K562 (cell line): ENCODE results near the gene CD34. TPM values are rescaled to one million over a fixed set of nuclear protein-coding genes. Genes with fewer than 3 reads are reported as not detected.

ENCODE experiments used
- ATAC-seq: fragments of 200-7000 bp; cut with Tn5 transposase; 3 replicates; pipeline ENCODE4 v1.9.1; 2020; ENCODE audit warnings: moderate library complexity
- BruUV-seq: library from RNA; stranded (reverse); fragments of 400-500 nt; replicated peaks from 2 replicates; lab custom pipeline; 2021; lab: Mats Ljungman, UMichigan
- CTCF ChIA-PET: fragments of 300-600 bp; formaldehyde crosslinking; extraction: SDS; loops from one replicate; lab custom pipeline; 2021; ENCODE audit warnings: low intra/inter-chr PET ratio; lab: Yijun Ruan, JAX
- POLR2A ChIA-PET: fragments of 300-600, 350-650 bp; sonication (Branson Sonifier 250); formaldehyde crosslinking; extraction: SDS; loops from one replicate; lab custom pipeline; 2021; ENCODE audit warnings: antibody characterized with exemption, inconsistent platforms; lab: Yijun Ruan, JAX
- DNase-seq, 4 experiments: peaks; one replicate each; pipeline versions ENCODE4 v3.0.0 to v3.0.0-alpha.2; 2011 to 2018; ENCODE audit warnings: low spot score in 3 of 4, mixed read lengths in 3 of 4; ENCODE audit errors: extremely low read depth in 1 of 4
- FAIRE-seq: peaks from 2 replicates; lab custom pipeline; 2011; peaks lifted over from hg19 to GRCh38; lab: Jason Lieb, UNC
- H2AFZ ChIP-seq: 2 replicates; pipeline ENCODE4 v1.6.0; 2011; ENCODE audit warnings: low read depth, low read length, control low read depth, inconsistent platforms
- H3K27ac ChIP-seq: fragments of 200-600 bp; 3 replicates; pipeline ENCODE4 v1.8.0; 2011; ENCODE audit warnings: low read depth, mild to moderate bottlenecking, control low read depth, inconsistent platforms, low read length, moderate library complexity, mixed read lengths; ENCODE audit errors: extremely low read depth
- H3K27me3 ChIP-seq, 2 experiments: fragments of 300-600 bp in 1 of 2; 2 replicates in 1 of 2; 3 replicates in 1 of 2; pipeline versions ENCODE4 v1.6.0 to v1.8.0; 2011; ENCODE audit warnings: inconsistent platforms in 2 of 2, low read length in 2 of 2, mild to moderate bottlenecking in 1 of 2, mixed read lengths in 1 of 2, moderate library complexity in 1 of 2; ENCODE audit not compliant: control insufficient read depth in 2 of 2, insufficient read depth in 2 of 2
- H3K36me3 ChIP-seq: fragments of 300-600 bp; 3 replicates; pipeline ENCODE4 v1.8.0; 2011; ENCODE audit warnings: mild to moderate bottlenecking, low read length, inconsistent platforms; ENCODE audit not compliant: control insufficient read depth, insufficient read depth
- H3K4me1 ChIP-seq, 2 experiments: fragments of 200-600 bp in 1 of 2; replicated peaks in 1 of 2; 2 replicates in 1 of 2; 3 replicates in 1 of 2; pipeline versions ENCODE4 v1.5.1 to v1.8.0; 2011; ENCODE audit warnings: inconsistent platforms in 2 of 2, low read length in 2 of 2, mild to moderate bottlenecking in 1 of 2, mixed read lengths in 1 of 2, moderate library complexity in 1 of 2; ENCODE audit not compliant: control insufficient read depth in 2 of 2, insufficient read depth in 2 of 2
- H3K4me2 ChIP-seq: 2 replicates; pipeline ENCODE4 v1.6.1; 2011; ENCODE audit warnings: low read length, control low read depth, inconsistent platforms, mixed read lengths; ENCODE audit not compliant: insufficient read depth
- H3K4me3 ChIP-seq: fragments of 200-600 bp; sonication (generic), shearing (Covaris generic); 2 replicates; pipeline ENCODE4 v1.5.1; 2016; ENCODE audit warnings: control low read depth, inconsistent platforms
- H3K79me2 ChIP-seq: fragments of 200-600 bp; 3 replicates; pipeline ENCODE4 v1.8.0; 2011; ENCODE audit warnings: low read length, inconsistent platforms; ENCODE audit not compliant: control insufficient read depth, insufficient read depth
- H3K9ac ChIP-seq, 2 experiments: 2 replicates each; pipeline versions ENCODE4 v1.6.0 to v1.6.1; 2011; ENCODE audit warnings: low read depth in 2 of 2, low read length in 2 of 2, control low read depth in 1 of 2, inconsistent platforms in 1 of 2, mild to moderate bottlenecking in 1 of 2, mixed read lengths in 1 of 2; ENCODE audit not compliant: insufficient read depth in 1 of 2
- H3K9me1 ChIP-seq: one replicate; pipeline ENCODE4 v1.6.0; 2011; ENCODE audit warnings: inconsistent platforms, mild to moderate bottlenecking, low read length, moderate library complexity; ENCODE audit not compliant: control insufficient read depth, insufficient read depth
- H3K9me3 ChIP-seq: replicated peaks from 2 replicates; pipeline ENCODE4 v1.5.1; 2011; ENCODE audit warnings: low read depth, low read length, inconsistent platforms; ENCODE audit not compliant: control insufficient read depth, insufficient read depth
- H4K20me1 ChIP-seq: replicated peaks from 2 replicates; pipeline ENCODE4 v1.6.1; 2011; ENCODE audit warnings: low read length, inconsistent platforms, mixed read lengths; ENCODE audit not compliant: control insufficient read depth, insufficient read depth
- CAMTA2 ChIP-seq: fragments of 250-450 bp; sonication (Bioruptor Pico); conservative IDR thresholded peaks from 2 replicates; pipeline ENCODE4 v1.5.1; 2022
- CEBPG ChIP-seq, 3 experiments: fragments of 200-800 bp in 1 of 3; sonication (Bioruptor generic) in 1 of 3; sonication (generic) in 1 of 3; formaldehyde crosslinking in 1 of 3; IDR thresholded peaks in 2 of 3; conservative IDR thresholded peaks in 1 of 3; 2 replicates each; pipeline versions ENCODE4 v1.6.1 to v1.8.0; 2016 to 2022; ENCODE audit warnings: missing compliant biosample characterization in 2 of 3, missing genetic modification characterization in 2 of 3, mild to moderate bottlenecking in 1 of 3, missing genetic modification reagents in 1 of 3
- E2F3 ChIP-seq: fragments of 250-450 bp; sonication (Bioruptor Pico); IDR thresholded peaks from 2 replicates; pipeline ENCODE4 v1.4.0; 2020; ENCODE audit warnings: mild to moderate bottlenecking
- NCOA6 ChIP-seq: fragments of 450-650 bp; IDR thresholded peaks from 2 replicates; pipeline ENCODE4 v1.6.1; 2017; ENCODE audit warnings: mild to moderate bottlenecking
- RNF219 ChIP-seq: fragments of 250-450 bp; sonication (Bioruptor Pico); IDR thresholded peaks from 2 replicates; pipeline ENCODE4 v1.5.0; 2022; ENCODE audit warnings: mild to moderate bottlenecking
- WGBS: fragments of 100-300 bp; shearing (Covaris generic); methylation state at CpG from one replicate; pipeline ENCODE4 v1.1.6; 2016; ENCODE audit warnings: low coverage, mixed read lengths; ENCODE audit not compliant: insufficient coverage; ENCODE audit errors: missing lambda C conversion rate; 5-methylcytosine and 5-hydroxymethylcytosine counted together
- in situ Hi-C: fragments of 300-500 bp; cut with MboI; formaldehyde crosslinking; loops from 4 replicates; pipeline ENCODE4 v1.15.0; 2018; ENCODE audit warnings: inconsistent platforms, mixed read lengths
- intact Hi-C: fragments of 100-400 bp; cut with micrococcal nuclease; formaldehyde crosslinking; loops from 2 replicates; pipeline ENCODE4 v1.14.2; 2022
- polyA plus RNA-seq, 8 experiments: library from polyadenylated mRNA; depleted of rRNA in 4 of 8; stranded (reverse) in 5 of 8; unstranded in 3 of 8; fragments of >200 nt; fragmentation: Nextera tagmentation in 2 of 8; fragmentation: Illumina TruSeq in 1 of 8; extraction: Ambion mirVana in 2 of 8; extraction: Trizol in 1 of 8; gene quantifications; 2 replicates each; pipeline versions ENCODE4 v1.2.1 to v1.2.3, GENCODE V29; 2011 to 2014; ENCODE audit warnings: inconsistent platforms in 1 of 8, missing spikeins in 1 of 8
- total RNA-seq, 7 experiments: library from RNA; depleted of rRNA in 6 of 7; stranded (reverse); fragments of >200 nt in 6 of 7; fragmentation: Illumina TruSeq in 2 of 7; extraction: Trizol in 2 of 7; gene quantifications; 2 replicates each; pipeline versions ENCODE4 v1.2.1 to v1.2.3, GENCODE V29; 2011 to 2021; ENCODE audit warnings: low replicate concordance in 1 of 7
- TF ChIP-seq, protein P1 (sequence below): sonication (generic); formaldehyde crosslinking; IDR thresholded peaks from 2 replicates; pipeline ENCODE4 v1.8.0; 2022; ENCODE audit warnings: mild to moderate bottlenecking, missing genetic modification reagents
- TF ChIP-seq, protein P2 (sequence below): sonication (generic); formaldehyde crosslinking; IDR thresholded peaks from 2 replicates; pipeline ENCODE4 v1.8.1; 2022; ENCODE audit warnings: missing genetic modification reagents
- TF ChIP-seq, protein P3 (sequence below): sonication (generic); formaldehyde crosslinking; IDR thresholded peaks from 2 replicates; pipeline ENCODE4 v1.8.0; 2022; ENCODE audit warnings: missing genetic modification reagents, mild to moderate bottlenecking, moderate library complexity, borderline replicate concordance
- TF ChIP-seq, protein P4 (sequence below): fragments of 450-650 bp; IDR thresholded peaks from 2 replicates; pipeline ENCODE4 v1.7.0; 2016; ENCODE audit warnings: borderline replicate concordance

The CD34 gene
- total and polyA plus RNA-seq, 9 of the 15 experiments (the other 6 are each of a cell fraction or from before 2014, with no cell fraction given): not detected

DNA sequence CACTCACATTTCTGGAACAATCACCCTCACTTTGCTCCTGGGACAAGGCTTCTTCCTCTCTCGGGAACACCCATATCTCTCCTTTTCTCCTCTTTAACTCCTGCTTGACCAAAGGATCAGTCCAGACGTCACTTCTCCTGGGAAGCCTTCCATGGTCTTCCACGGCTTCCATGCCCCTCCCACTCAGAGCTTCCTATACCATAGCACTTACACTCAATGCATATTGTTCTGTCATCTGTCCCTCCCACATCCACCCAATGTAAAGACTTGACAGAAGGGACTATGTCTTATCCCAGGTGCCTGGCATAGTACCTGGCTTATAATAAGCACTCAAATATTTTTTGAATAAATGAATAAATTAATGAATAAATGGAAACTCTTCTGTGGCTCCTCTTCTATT, 28.2 kb downstream of the CD34 start (continued):
- TF ChIP-seq, protein P1, sequence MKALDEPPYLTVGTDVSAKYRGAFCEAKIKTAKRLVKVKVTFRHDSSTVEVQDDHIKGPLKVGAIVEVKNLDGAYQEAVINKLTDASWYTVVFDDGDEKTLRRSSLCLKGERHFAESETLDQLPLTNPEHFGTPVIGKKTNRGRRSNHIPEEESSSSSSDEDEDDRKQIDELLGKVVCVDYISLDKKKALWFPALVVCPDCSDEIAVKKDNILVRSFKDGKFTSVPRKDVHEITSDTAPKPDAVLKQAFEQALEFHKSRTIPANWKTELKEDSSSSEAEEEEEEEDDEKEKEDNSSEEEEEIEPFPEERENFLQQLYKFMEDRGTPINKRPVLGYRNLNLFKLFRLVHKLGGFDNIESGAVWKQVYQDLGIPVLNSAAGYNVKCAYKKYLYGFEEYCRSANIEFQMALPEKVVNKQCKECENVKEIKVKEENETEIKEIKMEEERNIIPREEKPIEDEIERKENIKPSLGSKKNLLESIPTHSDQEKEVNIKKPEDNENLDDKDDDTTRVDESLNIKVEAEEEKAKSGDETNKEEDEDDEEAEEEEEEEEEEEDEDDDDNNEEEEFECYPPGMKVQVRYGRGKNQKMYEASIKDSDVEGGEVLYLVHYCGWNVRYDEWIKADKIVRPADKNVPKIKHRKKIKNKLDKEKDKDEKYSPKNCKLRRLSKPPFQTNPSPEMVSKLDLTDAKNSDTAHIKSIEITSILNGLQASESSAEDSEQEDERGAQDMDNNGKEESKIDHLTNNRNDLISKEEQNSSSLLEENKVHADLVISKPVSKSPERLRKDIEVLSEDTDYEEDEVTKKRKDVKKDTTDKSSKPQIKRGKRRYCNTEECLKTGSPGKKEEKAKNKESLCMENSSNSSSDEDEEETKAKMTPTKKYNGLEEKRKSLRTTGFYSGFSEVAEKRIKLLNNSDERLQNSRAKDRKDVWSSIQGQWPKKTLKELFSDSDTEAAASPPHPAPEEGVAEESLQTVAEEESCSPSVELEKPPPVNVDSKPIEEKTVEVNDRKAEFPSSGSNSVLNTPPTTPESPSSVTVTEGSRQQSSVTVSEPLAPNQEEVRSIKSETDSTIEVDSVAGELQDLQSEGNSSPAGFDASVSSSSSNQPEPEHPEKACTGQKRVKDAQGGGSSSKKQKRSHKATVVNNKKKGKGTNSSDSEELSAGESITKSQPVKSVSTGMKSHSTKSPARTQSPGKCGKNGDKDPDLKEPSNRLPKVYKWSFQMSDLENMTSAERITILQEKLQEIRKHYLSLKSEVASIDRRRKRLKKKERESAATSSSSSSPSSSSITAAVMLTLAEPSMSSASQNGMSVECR (CRISPR knock-in tag): no peak
- no peak for TF ChIP-seq CAMTA2 (CRISPR knock-in tag)

GRCh38 chr1:207878939-207879338, 32.0 kb downstream of the CD34 start:
- 13% methylated on average over 1 of the region's 1 CpG for WGBS
- Histone ChIP-seq H3K79me2 (no peaks in the 10 kb centered on the region), H3K4me3 (no peak overlapping the region), H3K4me2 (no peak overlapping the region), H3K4me1 (peaks cover 4 to 9% of the 10 kb centered on the region in 2 experiments), H3K9me3 (no peaks in the 10 kb centered on the region), H3K27me3 (no peaks in the 10 kb centered on the region), H4K20me1 (no peaks in the 10 kb centered on the region), H3K27ac (no peak overlapping the region), H3K36me3 (no peaks in the 10 kb centered on the region), H2AFZ (0 out of 2 replicates have a peak overlapping the region, but pooled peaks have one; percentile 9), H3K9ac (no peak overlapping the region), H3K9me1 (no peaks in the 10 kb centered on the region)
- FAIRE-seq: no peak
- intact Hi-C loops (no loop called here), in situ Hi-C loops (no loop called here)
- ChIA-PET POLR2A (interaction anchor here (1.2 kb wide), 1 partner anchor 11 kb away, joined by 3 read pairs; no protein-coding TSS in a partner anchor), CTCF (no interaction called here)
- peak; percentile 28; the same call in 2 of the 3 replicates for ATAC-seq
- DNase-seq: no peak
- no TSS peak for BruUV-seq
- TF ChIP-seq NCOA6 (no peak), CEBPG (CRISPR knock-in tag; IDR thresholded peaks at IDR 0.05) (peak; percentile 44; the same call in 1 of the 2 replicates), CEBPG (tag; conservative IDR thresholded peaks at IDR 0.05 in 1 of 2, IDR thresholded peaks at IDR 0.05 in 1 of 2) (peak in 1 of 2 experiments; percentile 54; a peak in 2 of 4 replicates), RNF219 (CRISPR knock-in tag) (no peak), E2F3 (no peak)
- TF ChIP-seq, protein P2, sequence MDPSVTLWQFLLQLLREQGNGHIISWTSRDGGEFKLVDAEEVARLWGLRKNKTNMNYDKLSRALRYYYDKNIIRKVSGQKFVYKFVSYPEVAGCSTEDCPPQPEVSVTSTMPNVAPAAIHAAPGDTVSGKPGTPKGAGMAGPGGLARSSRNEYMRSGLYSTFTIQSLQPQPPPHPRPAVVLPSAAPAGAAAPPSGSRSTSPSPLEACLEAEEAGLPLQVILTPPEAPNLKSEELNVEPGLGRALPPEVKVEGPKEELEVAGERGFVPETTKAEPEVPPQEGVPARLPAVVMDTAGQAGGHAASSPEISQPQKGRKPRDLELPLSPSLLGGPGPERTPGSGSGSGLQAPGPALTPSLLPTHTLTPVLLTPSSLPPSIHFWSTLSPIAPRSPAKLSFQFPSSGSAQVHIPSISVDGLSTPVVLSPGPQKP (CRISPR knock-in tag): no peak
- TF ChIP-seq, protein P3, sequence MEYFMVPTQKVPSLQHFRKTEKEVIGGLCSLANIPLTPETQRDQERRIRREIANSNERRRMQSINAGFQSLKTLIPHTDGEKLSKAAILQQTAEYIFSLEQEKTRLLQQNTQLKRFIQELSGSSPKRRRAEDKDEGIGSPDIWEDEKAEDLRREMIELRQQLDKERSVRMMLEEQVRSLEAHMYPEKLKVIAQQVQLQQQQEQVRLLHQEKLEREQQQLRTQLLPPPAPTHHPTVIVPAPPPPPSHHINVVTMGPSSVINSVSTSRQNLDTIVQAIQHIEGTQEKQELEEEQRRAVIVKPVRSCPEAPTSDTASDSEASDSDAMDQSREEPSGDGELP (CRISPR knock-in tag): no peak
- TF ChIP-seq, protein P4, sequence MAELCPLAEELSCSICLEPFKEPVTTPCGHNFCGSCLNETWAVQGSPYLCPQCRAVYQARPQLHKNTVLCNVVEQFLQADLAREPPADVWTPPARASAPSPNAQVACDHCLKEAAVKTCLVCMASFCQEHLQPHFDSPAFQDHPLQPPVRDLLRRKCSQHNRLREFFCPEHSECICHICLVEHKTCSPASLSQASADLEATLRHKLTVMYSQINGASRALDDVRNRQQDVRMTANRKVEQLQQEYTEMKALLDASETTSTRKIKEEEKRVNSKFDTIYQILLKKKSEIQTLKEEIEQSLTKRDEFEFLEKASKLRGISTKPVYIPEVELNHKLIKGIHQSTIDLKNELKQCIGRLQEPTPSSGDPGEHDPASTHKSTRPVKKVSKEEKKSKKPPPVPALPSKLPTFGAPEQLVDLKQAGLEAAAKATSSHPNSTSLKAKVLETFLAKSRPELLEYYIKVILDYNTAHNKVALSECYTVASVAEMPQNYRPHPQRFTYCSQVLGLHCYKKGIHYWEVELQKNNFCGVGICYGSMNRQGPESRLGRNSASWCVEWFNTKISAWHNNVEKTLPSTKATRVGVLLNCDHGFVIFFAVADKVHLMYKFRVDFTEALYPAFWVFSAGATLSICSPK: no peak
